GM21529 (cell line): ENCODE data around the gene THAP4.

ENCODE experiments used
- ATAC-seq: cut with Tn5 transposase; IDR thresholded peaks from one replicate; pipeline ENCODE4 v1.9.1; 2021; ENCODE audit not compliant: unreplicated experiment

THAP4 gene

DNA sequence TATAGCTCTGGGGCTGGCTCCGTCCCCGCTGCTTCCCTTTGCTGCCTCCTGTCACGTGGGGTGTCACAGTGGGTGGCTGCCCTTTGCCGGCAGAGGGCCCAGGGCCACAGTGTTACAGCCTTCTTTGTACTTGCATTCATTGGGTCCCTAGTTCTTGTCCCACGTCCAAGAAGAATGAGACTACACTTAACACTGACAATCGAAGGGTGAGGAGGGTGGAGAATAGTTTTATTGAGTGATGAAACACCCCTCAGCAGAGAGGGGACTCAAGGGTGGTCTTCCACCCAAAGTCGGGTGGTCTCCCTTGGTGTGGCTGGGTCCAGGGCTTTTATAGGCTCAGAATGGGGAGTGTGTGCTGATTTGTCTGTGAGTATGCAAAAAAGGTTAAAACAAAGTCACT is 2.4 kb upstream of the THAP4 start:
- no peak for ATAC-seq

GRCh38 chr2:241638940-241639339 is 2.0 kb upstream of the THAP4 start:
- no peak for ATAC-seq

- ATAC-seq, result peak; percentile 23
These were observed 1.1 kb upstream of the THAP4 start for GRCh38 chr2:241637795-241638660.

GRCh38 chr2:241636182-241637017 is 558 bp downstream of the THAP4 start:
- ATAC-seq, result peak; percentile 36

- no peak for ATAC-seq
These were observed 1.2 kb downstream of the THAP4 start for GRCh38 chr2:241635756-241636155.

GRCh38 chr2:241633561-241633960 is 3.4 kb downstream of the THAP4 start:
- ATAC-seq, result no peak

- no peak for ATAC-seq
These were observed 4.3 kb downstream of the THAP4 start for GRCh38 chr2:241632478-241633325.

- no peak for ATAC-seq
These were observed 7.1 kb downstream of the THAP4 start for GRCh38 chr2:241629762-241630435.

GRCh38 chr2:241627675-241628074 is 9.3 kb downstream of the THAP4 start:
- no peak for ATAC-seq

DNA sequence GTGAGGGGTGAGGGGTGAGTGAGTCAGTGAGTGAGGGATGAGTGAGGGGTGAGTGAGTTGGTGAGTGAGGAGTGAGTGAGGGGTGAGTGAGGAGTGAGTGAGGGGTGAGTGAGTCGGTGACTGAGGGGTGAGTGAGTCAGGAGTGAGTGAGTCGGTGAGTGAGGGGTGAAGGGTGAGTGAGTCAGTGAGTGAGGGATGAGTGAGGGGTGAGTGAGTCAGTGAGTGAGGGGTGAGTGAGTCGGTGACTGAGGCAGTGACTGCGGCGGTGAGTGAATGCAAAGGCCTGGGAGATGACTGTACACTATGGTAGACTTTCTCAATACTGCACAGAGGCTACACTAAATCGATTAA is 16.6 kb downstream of the THAP4 start:
- no peak for ATAC-seq

GRCh38 chr2:241619597-241620418 is 17.1 kb downstream of the THAP4 start:
- no peak for ATAC-seq

- ATAC-seq, result no peak
These were observed 18.1 kb downstream of the THAP4 start for GRCh38 chr2:241618829-241619228.

- ATAC-seq, result no peak
These were observed 18.6 kb downstream of the THAP4 start for GRCh38 chr2:241618296-241618805.

- peak; percentile 62 for ATAC-seq
These were observed 19.4 kb downstream of the THAP4 start for GRCh38 chr2:241617431-241618154.

GRCh38 chr2:241616168-241617125 is 20.5 kb downstream of the THAP4 start:
- ATAC-seq, result no peak

DNA sequence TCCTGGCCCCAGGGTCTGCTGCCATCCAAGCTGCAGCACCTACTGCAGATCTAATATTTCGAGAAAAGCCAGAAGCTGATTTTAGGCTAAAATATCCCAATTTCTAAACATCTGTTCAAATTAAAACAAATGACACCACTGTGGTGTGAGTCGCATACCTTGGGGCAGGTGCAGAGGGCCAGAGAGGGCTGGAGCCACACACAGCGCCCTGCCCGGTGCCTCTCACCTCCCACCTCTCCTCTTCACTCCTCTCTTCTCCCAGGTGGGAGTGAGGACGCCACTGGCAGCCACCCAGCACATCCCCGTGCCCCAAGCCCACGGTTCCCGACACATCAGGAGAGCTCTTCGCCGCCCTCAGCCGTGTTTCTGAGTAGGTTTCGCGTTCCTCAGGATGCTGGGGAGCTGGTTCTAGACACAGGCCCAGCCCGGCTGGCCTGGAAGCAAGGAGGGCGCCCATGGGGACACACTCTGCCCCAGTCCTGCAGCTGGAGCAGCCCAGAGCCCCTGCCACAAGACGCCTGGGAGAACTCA is 21.4 kb downstream of the THAP4 start:
- no peak for ATAC-seq

DNA sequence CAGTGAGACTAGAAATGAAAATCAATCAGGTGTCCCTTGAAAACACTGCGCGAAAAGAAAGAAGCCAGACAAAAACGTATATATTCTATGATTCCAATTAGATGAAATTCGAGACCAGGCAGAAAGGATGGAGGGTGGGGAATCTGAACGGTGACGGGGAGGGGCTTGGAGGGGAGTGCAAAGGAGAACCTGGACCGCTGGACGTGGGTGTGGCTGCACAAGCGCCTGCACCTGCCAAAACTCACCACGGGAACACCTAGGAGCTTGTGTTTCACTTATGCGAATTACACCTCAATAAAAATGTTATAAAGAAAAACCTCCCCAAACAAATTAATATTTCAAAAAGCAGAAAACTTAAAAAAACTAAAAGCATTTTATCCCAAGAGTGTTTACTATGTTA is 21.9 kb downstream of the THAP4 start:
- ATAC-seq, result no peak
